ENCODE results near the gene TBC1D8. TPM values are rescaled to one million over a fixed set of nuclear protein-coding genes. Genes with fewer than 3 reads are reported as not detected.

The TBC1D8 gene
- total and polyA plus RNA-seq, 2 of the 13 experiments (the other 11 are each of a cell fraction or from before 2014, with no cell fraction given), result 45.1 to 95.4 TPM

- TF ChIP-seq, protein P1, sequence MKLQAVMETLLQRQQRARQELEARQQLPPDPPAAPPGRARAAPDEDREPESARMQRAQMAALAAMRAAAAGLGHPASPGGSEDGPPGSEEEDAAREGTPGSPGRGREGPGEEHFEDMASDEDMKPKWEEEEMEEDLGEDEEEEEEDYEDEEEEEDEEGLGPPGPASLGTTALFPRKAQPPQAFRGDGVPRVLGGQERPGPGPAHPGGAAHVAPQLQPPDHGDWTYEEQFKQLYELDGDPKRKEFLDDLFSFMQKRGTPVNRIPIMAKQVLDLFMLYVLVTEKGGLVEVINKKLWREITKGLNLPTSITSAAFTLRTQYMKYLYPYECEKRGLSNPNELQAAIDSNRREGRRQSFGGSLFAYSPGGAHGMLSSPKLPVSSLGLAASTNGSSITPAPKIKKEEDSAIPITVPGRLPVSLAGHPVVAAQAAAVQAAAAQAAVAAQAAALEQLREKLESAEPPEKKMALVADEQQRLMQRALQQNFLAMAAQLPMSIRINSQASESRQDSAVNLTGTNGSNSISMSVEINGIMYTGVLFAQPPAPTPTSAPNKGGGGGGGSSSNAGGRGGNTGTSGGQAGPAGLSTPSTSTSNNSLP (IDR thresholded peaks at IDR 0.05; ENCODE audit: low read depth, low read length), result peak; percentile 79
- TF ChIP-seq ZFP1 (CRISPR knock-in tag; IDR thresholded peaks at IDR 0.05), result 0 out of 2 replicates have a peak, but pooled peaks have one; percentile 18
- TF ChIP-seq SOX13 (IDR thresholded peaks at IDR 0.05), result no peak
- TF ChIP-seq SOX13 (CRISPR knock-in tag; conservative IDR thresholded peaks at IDR 0.05 in 1 of 2, IDR thresholded peaks at IDR 0.05 in 1 of 2), result peak in 1 of 2 experiments; percentile 82; a peak in 2 of 4 replicates
- TF ChIP-seq GATAD2A (CRISPR knock-in tag; IDR thresholded peaks at IDR 0.05), result peak; percentile 56; the same call in 1 of the 2 replicates
- TF ChIP-seq MAFK (conservative IDR thresholded peaks at IDR 0.05 in 1 of 2, IDR thresholded peaks at IDR 0.05 in 1 of 2; ENCODE audit: low read length in 2 of 2), result peak in 1 of 2 experiments; percentile 86; a peak in 2 of 4 replicates
- peak; percentile 71 for TF ChIP-seq TEAD3 (CRISPR knock-in tag; optimal IDR thresholded peaks at IDR 0.05; ENCODE audit: borderline replicate concordance)
- TF ChIP-seq POLR2G (IDR thresholded peaks at IDR 0.05; ENCODE audit: low read depth, low read length), result no peak
- TF ChIP-seq, protein P2, sequence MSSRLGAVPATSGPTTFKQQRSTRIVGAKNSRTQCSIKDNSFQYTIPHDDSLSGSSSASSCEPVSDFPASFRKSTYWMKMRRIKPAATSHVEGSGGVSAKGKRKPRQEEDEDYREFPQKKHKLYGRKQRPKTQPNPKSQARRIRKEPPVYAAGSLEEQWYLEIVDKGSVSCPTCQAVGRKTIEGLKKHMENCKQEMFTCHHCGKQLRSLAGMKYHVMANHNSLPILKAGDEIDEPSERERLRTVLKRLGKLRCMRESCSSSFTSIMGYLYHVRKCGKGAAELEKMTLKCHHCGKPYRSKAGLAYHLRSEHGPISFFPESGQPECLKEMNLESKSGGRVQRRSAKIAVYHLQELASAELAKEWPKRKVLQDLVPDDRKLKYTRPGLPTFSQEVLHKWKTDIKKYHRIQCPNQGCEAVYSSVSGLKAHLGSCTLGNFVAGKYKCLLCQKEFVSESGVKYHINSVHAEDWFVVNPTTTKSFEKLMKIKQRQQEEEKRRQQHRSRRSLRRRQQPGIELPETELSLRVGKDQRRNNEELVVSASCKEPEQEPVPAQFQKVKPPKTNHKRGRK (CRISPR knock-in tag; IDR thresholded peaks at IDR 0.05), result no peak
- peak; percentile 17; the same call in 1 of the 2 replicates for TF ChIP-seq HMG20A (CRISPR knock-in tag; IDR thresholded peaks at IDR 0.05; ENCODE audit: borderline replicate concordance)
- TF ChIP-seq NR2F2 (IDR thresholded peaks at IDR 0.05; ENCODE audit: borderline replicate concordance, low read depth), result no peak
- TF ChIP-seq CEBPG (CRISPR knock-in tag; IDR thresholded peaks at IDR 0.05), result peak; percentile 64
- TF ChIP-seq, protein P3, sequence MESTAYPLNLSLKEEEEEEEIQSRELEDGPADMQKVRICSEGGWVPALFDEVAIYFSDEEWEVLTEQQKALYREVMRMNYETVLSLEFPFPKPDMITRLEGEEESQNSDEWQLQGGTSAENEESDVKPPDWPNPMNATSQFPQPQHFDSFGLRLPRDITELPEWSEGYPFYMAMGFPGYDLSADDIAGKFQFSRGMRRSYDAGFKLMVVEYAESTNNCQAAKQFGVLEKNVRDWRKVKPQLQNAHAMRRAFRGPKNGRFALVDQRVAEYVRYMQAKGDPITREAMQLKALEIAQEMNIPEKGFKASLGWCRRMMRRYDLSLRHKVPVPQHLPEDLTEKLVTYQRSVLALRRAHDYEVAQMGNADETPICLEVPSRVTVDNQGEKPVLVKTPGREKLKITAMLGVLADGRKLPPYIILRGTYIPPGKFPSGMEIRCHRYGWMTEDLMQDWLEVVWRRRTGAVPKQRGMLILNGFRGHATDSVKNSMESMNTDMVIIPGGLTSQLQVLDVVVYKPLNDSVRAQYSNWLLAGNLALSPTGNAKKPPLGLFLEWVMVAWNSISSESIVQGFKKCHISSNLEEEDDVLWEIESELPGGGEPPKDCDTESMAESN (CRISPR knock-in tag; conservative IDR thresholded peaks at IDR 0.05), result no peak
- TF ChIP-seq SKI (IDR thresholded peaks at IDR 0.05; ENCODE audit: partially characterized antibody), result peak; percentile 63
- TF ChIP-seq, protein P4, sequence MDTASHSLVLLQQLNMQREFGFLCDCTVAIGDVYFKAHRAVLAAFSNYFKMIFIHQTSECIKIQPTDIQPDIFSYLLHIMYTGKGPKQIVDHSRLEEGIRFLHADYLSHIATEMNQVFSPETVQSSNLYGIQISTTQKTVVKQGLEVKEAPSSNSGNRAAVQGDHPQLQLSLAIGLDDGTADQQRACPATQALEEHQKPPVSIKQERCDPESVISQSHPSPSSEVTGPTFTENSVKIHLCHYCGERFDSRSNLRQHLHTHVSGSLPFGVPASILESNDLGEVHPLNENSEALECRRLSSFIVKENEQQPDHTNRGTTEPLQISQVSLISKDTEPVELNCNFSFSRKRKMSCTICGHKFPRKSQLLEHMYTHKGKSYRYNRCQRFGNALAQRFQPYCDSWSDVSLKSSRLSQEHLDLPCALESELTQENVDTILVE (CRISPR knock-in tag; IDR thresholded peaks at IDR 0.05), result no peak
- TF ChIP-seq ZNF12 (CRISPR knock-in tag; IDR thresholded peaks at IDR 0.05), result peak; percentile 53; the same call in 1 of the 2 replicates
- TF ChIP-seq HNF4G (IDR thresholded peaks at IDR 0.05; ENCODE audit: borderline replicate concordance, low read depth, low read length), result peak; percentile 15; the same call in 1 of the 2 replicates
- no peak for TF ChIP-seq HNF4G (CRISPR knock-in tag; IDR thresholded peaks at IDR 0.05; ENCODE audit: borderline replicate concordance, low read depth)
- no peak for TF ChIP-seq SOX6 (IDR thresholded peaks at IDR 0.05)
- TF ChIP-seq SOX6 (CRISPR knock-in tag; IDR thresholded peaks at IDR 0.05), result peak; percentile 62; the same call in 1 of the 2 replicates
- TF ChIP-seq BRCA1 (CRISPR knock-in tag; IDR thresholded peaks at IDR 0.05), result no peak
Measured at GRCh38 chr2:101175991-101176390, 24.8 kb upstream of the TBC1D8 start (continued).

Measured in HepG2 (cell line).